ENCODE data around the gene KANSL1.

DNA sequence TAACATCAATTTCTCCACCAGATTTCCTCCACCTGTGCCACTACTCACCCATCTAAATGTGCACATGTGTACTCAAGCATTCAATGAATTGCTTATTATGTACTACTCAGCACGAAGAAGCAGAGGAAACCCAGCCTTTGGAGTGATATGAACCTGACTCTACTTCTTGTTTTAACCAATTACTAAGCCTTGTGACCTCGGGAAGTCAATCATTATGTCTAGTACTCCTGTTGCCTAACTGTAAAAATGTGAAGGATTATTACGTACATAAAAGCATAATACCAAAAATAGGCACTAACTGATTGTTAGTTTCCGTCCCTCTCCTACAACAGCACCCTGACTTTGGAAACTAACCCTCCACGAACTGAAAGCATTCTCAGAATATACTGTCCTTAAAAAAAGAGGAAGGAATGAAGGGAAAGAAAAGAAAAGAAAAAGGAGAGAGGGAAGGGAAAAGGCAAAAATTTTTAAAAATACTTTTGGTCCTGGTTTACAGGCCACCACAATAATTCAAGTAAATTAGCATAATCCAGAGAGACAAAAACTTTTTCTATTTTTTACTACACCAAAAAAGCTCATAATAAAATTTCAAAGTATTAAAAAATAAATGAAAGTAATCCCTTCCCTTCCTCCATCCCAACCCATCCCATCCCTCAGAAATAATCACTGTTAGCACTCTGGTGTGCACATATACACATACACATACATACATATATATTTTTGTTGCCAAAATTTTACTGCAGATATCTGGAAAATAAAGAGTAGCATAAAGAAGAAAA, 53.6 kb downstream of the KANSL1 start:
- no peak for TF ChIP-seq EZH2 (IDR thresholded peaks at IDR 0.05)
- TF ChIP-seq, protein P1, sequence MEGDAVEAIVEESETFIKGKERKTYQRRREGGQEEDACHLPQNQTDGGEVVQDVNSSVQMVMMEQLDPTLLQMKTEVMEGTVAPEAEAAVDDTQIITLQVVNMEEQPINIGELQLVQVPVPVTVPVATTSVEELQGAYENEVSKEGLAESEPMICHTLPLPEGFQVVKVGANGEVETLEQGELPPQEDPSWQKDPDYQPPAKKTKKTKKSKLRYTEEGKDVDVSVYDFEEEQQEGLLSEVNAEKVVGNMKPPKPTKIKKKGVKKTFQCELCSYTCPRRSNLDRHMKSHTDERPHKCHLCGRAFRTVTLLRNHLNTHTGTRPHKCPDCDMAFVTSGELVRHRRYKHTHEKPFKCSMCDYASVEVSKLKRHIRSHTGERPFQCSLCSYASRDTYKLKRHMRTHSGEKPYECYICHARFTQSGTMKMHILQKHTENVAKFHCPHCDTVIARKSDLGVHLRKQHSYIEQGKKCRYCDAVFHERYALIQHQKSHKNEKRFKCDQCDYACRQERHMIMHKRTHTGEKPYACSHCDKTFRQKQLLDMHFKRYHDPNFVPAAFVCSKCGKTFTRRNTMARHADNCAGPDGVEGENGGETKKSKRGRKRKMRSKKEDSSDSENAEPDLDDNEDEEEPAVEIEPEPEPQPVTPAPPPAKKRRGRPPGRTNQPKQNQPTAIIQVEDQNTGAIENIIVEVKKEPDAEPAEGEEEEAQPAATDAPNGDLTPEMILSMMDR (IDR thresholded peaks at IDR 0.05) = no peak
